ENCODE data around the gene DTWD2.

Gene DTWD2

DNA sequence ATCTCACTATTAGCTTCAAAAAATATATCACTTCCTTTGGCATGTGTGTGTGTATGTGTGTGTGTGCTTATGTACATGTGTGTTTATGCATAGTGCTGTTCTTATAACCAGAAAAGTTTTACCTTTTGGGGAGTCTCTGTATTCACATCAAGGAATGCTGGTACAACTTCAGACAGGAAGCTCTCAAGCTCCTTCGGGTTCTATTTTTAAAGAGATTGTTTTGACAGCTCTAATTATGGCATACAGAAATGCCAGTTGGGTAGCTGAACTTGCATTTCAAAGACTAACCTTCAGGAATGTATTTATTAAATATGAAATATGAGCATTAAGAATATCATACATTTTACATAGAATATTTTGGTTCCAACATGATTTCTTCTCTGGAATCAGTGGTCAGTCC, 163.1 kb downstream of the DTWD2 start:
- no peak for DNase-seq (ENCODE audit: low read depth)
- TF ChIP-seq MAX (IDR thresholded peaks at IDR 0.05; ENCODE audit: low read depth, low read length) (no peak), MYC (IDR thresholded peaks at IDR 0.05; ENCODE audit: low read depth, low read length) (no peak), CTCF (IDR thresholded peaks at IDR 0.05; ENCODE audit: low read depth, low read length) (no peak), POLR2A (IDR thresholded peaks at IDR 0.05; ENCODE audit: extremely low read depth, insufficient read length) (no peak)
- H3K4me3 ChIP-seq (ENCODE audit: low read depth, low read length), result no peak overlapping the region

GRCh38 chr5:118818604-118819003, 169.7 kb downstream of the DTWD2 start:
- no peak for TF ChIP-seq MAX (IDR thresholded peaks at IDR 0.05; ENCODE audit: low read depth, low read length)
- no peak for TF ChIP-seq MYC (IDR thresholded peaks at IDR 0.05; ENCODE audit: low read depth, low read length)
- TF ChIP-seq CTCF (IDR thresholded peaks at IDR 0.05; ENCODE audit: low read depth, low read length), result no peak
- no peak for TF ChIP-seq POLR2A (IDR thresholded peaks at IDR 0.05; ENCODE audit: extremely low read depth, insufficient read length)
- no peak overlapping the region for H3K4me3 ChIP-seq (ENCODE audit: low read depth, low read length)
- no peak for DNase-seq (ENCODE audit: low read depth)

DNA sequence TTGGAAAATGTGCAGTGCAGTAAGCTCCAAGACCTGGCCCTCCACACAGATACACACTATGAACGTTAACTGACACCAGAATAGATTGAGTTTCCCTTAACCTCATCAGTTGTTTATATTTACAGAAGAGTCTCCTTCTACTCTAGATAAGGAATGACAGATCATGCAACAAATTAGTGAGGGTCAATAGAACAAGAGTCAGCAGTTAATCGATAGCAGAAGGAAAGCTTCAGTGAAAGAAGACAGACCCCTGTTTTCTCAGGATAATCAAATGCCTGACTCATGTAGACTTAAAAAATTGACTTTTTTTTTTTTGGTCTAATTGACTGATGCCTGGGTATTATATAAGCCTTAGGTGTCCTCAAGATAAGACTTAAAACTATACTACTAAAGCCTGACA, 179.9 kb downstream of the DTWD2 start:
- no peak overlapping the region for H3K4me3 ChIP-seq (ENCODE audit: low read depth, low read length)
- TF ChIP-seq MAX (IDR thresholded peaks at IDR 0.05; ENCODE audit: low read depth, low read length) (no peak), POLR2A (IDR thresholded peaks at IDR 0.05; ENCODE audit: extremely low read depth, insufficient read length) (no peak), CTCF (IDR thresholded peaks at IDR 0.05; ENCODE audit: low read depth, low read length) (no peak), MYC (IDR thresholded peaks at IDR 0.05; ENCODE audit: low read depth, low read length) (no peak)
- DNase-seq (ENCODE audit: low read depth), result no peak

DNA sequence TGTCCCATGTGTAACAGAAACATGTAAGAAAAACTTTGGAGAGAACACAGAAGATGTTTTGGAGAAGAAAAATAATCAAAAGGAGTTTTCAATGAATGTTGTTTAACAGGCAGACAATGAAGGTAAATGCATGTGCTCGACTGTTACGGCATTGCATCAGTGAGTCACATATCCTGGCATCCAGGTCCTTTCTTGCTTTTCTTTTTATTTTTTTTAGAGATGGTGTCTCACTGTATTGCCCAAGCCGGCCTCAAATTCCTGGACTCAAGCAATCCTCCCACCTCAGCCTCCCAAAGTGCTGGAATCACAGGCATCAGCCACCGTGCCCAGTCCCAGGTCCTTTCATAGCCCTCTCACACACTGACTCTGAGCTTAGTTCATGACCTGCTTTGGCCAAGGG, 181.8 kb downstream of the DTWD2 start:
- no peak overlapping the region for H3K4me3 ChIP-seq (ENCODE audit: low read depth, low read length)
- TF ChIP-seq POLR2A (IDR thresholded peaks at IDR 0.05; ENCODE audit: extremely low read depth, insufficient read length) (no peak), CTCF (IDR thresholded peaks at IDR 0.05; ENCODE audit: low read depth, low read length) (no peak), MYC (IDR thresholded peaks at IDR 0.05; ENCODE audit: low read depth, low read length) (no peak), MAX (IDR thresholded peaks at IDR 0.05; ENCODE audit: low read depth, low read length) (no peak)
- no peak for DNase-seq (ENCODE audit: low read depth)

DNA sequence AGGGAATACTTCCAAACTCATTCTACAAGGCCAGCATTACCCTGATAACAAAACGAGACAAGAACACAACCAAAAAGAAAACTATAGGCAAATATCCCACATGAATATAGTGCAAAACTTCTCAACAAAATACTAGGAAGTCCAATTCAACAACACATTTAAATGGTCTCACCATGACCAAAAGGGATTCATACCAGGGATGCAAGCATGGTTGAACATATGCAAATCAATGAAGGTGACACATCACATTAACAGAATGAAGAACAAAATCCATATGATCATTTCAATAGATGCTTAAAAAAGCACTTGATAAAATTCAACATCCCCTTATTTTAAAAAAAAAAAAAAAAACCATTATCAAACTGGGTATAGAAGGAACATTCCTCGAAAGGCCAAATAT, 186.0 kb downstream of the DTWD2 start:
- H3K4me3 ChIP-seq (ENCODE audit: low read depth, low read length), result no peak overlapping the region
- no peak for DNase-seq (ENCODE audit: low read depth)
- TF ChIP-seq MYC (IDR thresholded peaks at IDR 0.05; ENCODE audit: low read depth, low read length) (no peak), MAX (IDR thresholded peaks at IDR 0.05; ENCODE audit: low read depth, low read length) (no peak), CTCF (IDR thresholded peaks at IDR 0.05; ENCODE audit: low read depth, low read length) (no peak), POLR2A (IDR thresholded peaks at IDR 0.05; ENCODE audit: extremely low read depth, insufficient read length) (no peak)

DNA sequence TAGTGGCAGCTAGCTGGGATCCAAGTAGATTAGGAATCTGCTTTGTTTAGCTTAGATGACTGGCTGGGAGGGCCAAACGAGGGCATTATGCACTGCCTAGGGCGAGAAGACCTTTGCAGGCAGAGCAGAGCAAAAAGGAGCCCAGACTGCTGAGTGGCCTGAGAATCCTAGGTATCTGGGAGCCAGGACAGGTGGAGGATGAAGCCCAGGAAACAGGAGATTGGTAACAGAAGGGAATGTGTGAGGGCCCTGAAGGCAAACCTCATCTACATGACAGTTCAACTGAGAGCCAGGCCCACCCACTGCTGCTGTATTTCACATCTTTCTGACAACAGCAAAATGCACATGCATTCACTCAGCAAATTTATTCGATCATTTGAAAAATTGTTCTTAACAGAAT, 192.3 kb downstream of the DTWD2 start:
- no peak for TF ChIP-seq MYC (IDR thresholded peaks at IDR 0.05; ENCODE audit: low read depth, low read length)
- TF ChIP-seq POLR2A (IDR thresholded peaks at IDR 0.05; ENCODE audit: extremely low read depth, insufficient read length), result no peak
- no peak for TF ChIP-seq MAX (IDR thresholded peaks at IDR 0.05; ENCODE audit: low read depth, low read length)
- no peak for TF ChIP-seq CTCF (IDR thresholded peaks at IDR 0.05; ENCODE audit: low read depth, low read length)
- DNase-seq (ENCODE audit: low read depth), result no peak
- H3K4me3 ChIP-seq (ENCODE audit: low read depth, low read length), result no peak overlapping the region
